CD14-positive monocyte (primary cell): ENCODE results near the gene BORCS8. TPM values are rescaled to one million over a fixed set of nuclear protein-coding genes. Genes with fewer than 3 reads are reported as not detected.

Experiments
- DNase-seq, 3 donors: peaks; one replicate each; pipeline ENCODE4 v3.0.0-alpha.2; 2011 to 2022
- H2AFZ ChIP-seq: 2 replicates; pipeline ENCODE4 v1.6.0; 2012; ENCODE audit warnings: mild to moderate bottlenecking, low read depth, low read length, inconsistent platforms; ENCODE audit not compliant: insufficient read depth, poor library complexity, severe bottlenecking
- H3K27ac ChIP-seq, 2 donors: 1 replicate in 1 of 2; 2 replicates in 1 of 2; pipeline ENCODE4 v1.5.1; 2012 to 2013; ENCODE audit warnings: low read length in 2 of 2, control low read depth in 1 of 2, inconsistent platforms in 1 of 2, low read depth in 1 of 2, mild to moderate bottlenecking in 1 of 2
- H3K27me3 ChIP-seq, 2 donors: one replicate each; pipeline versions ENCODE4 v1.6.0 to v1.6.1; 2011 to 2013; ENCODE audit warnings: low read length in 2 of 2; ENCODE audit not compliant: control insufficient read depth in 2 of 2, insufficient read depth in 2 of 2
- H3K36me3 ChIP-seq, 2 donors: replicated peaks in 1 of 2; 1 replicate in 1 of 2; 2 replicates in 1 of 2; pipeline versions ENCODE4 v1.5.1 to v1.6.1; 2012 to 2013; ENCODE audit warnings: low read length in 2 of 2, control low read depth in 1 of 2, inconsistent platforms in 1 of 2, mild to moderate bottlenecking in 1 of 2; ENCODE audit not compliant: insufficient read depth in 2 of 2, control insufficient read depth in 1 of 2
- H3K4me1 ChIP-seq, 2 donors: 1 replicate in 1 of 2; 2 replicates in 1 of 2; pipeline versions ENCODE4 v1.5.1 to v1.6.1; 2012 to 2013; ENCODE audit warnings: low read length in 2 of 2, control low read depth in 1 of 2, inconsistent platforms in 1 of 2, mild to moderate bottlenecking in 1 of 2, moderate library complexity in 1 of 2; ENCODE audit not compliant: insufficient read depth in 2 of 2, control insufficient read depth in 1 of 2
- H3K4me2 ChIP-seq: replicated peaks from 2 replicates; pipeline ENCODE3; 2012; ENCODE audit warnings: low read length, moderate library complexity, mild to moderate bottlenecking; ENCODE audit not compliant: poor library complexity, severe bottlenecking; ENCODE audit errors: extremely low read depth
- H3K4me3 ChIP-seq, 3 experiments: fragments of 200-600 bp in 1 of 3; sonication (generic) in 1 of 3; replicated peaks in 1 of 3; 1 replicate in 2 of 3; 2 replicates in 1 of 3; pipeline ENCODE4 v1.5.1; 2011 to 2013; ENCODE audit warnings: low read length in 3 of 3, mild to moderate bottlenecking in 3 of 3, control low read depth in 2 of 3, low read depth in 2 of 3, inconsistent platforms in 1 of 3, moderate library complexity in 1 of 3
- H3K79me2 ChIP-seq: 2 replicates; pipeline ENCODE4 v1.6.0; 2012; ENCODE audit warnings: mild to moderate bottlenecking, control low read depth, inconsistent platforms, low read length, moderate library complexity; ENCODE audit not compliant: insufficient read depth
- H3K9ac ChIP-seq: 2 replicates; pipeline ENCODE4 v1.6.0; 2017; ENCODE audit warnings: low read length, mild to moderate bottlenecking; ENCODE audit not compliant: insufficient read depth, poor library complexity, severe bottlenecking
- H3K9me3 ChIP-seq, 2 donors: replicated peaks in 1 of 2; 1 replicate in 1 of 2; 2 replicates in 1 of 2; pipeline versions ENCODE4 v1.5.1 to v1.6.1; 2012 to 2013; ENCODE audit warnings: low read length in 2 of 2, control low read depth in 1 of 2; ENCODE audit not compliant: control insufficient read depth in 1 of 2, insufficient read depth in 1 of 2
- H4K20me1 ChIP-seq: 2 replicates; pipeline ENCODE4 v1.6.0; 2012; ENCODE audit warnings: mild to moderate bottlenecking, low read length, control low read depth, moderate library complexity; ENCODE audit not compliant: insufficient read depth
- H3K27ac Mint-ChIP-seq, 7 donors: one replicate each; pipeline ENCODE4 v1.8.0; 2020; ENCODE audit warnings: mild to moderate bottlenecking in 7 of 7, mixed read lengths in 7 of 7, moderate library complexity in 6 of 7, inconsistent platforms in 2 of 7
- H3K27me3 Mint-ChIP-seq, 3 donors: one replicate each; pipeline ENCODE4 v1.8.0; 2021 to 2022; ENCODE audit warnings: low read depth in 3 of 3, mild to moderate bottlenecking in 3 of 3, mixed read lengths in 3 of 3, moderate library complexity in 3 of 3, inconsistent platforms in 1 of 3
- H3K36me3 Mint-ChIP-seq, 2 donors: one replicate each; pipeline ENCODE4 v1.8.0; 2020; ENCODE audit warnings: mixed read lengths in 2 of 2, inconsistent platforms in 1 of 2, mild to moderate bottlenecking in 1 of 2
- H3K4me1 Mint-ChIP-seq: one replicate; pipeline ENCODE4 v1.8.0; 2020; ENCODE audit warnings: mild to moderate bottlenecking, mixed read lengths
- H3K4me3 Mint-ChIP-seq, 2 donors: one replicate each; pipeline ENCODE4 v1.8.0; 2020; ENCODE audit warnings: mild to moderate bottlenecking in 2 of 2, mixed read lengths in 2 of 2, moderate library complexity in 1 of 2
- H3K9me3 Mint-ChIP-seq, 7 donors: one replicate each; pipeline ENCODE4 v1.8.0; 2020 to 2022; ENCODE audit warnings: mixed read lengths in 7 of 7, mild to moderate bottlenecking in 6 of 7, moderate library complexity in 6 of 7, inconsistent platforms in 2 of 7
- WGBS: methylation state at CpG from one replicate; pipeline ENCODE4 v1.1.5; 2013; ENCODE audit warnings: missing lambda C conversion rate; ENCODE audit not compliant: insufficient coverage; 5-methylcytosine and 5-hydroxymethylcytosine counted together
- intact Hi-C, 2 donors: fragments of 100-400 bp; cut with micrococcal nuclease; formaldehyde crosslinking; loops; one replicate each; pipeline versions ENCODE4 v1.15.0 to v1.15.1; 2023
- polyA plus RNA-seq, 3 donors: library from polyadenylated mRNA; depleted of rRNA in 1 of 3; unstranded in 2 of 3; stranded (reverse) in 1 of 3; fragments of 300-500 nt in 2 of 3; fragments of >200 nt in 1 of 3; fragmentation: Illumina TruSeq in 2 of 3; gene quantifications; 1 replicate in 2 of 3; 2 replicates in 1 of 3; pipeline ENCODE4 v1.2.3, GENCODE V29; 2012 to 2021
- TF ChIP-seq, protein P1 (sequence below): fragments of 200-600 bp; IDR thresholded peaks from one replicate; pipeline ENCODE4 v1.8.0; 2022; ENCODE audit warnings: antibody characterized with exemption, mild to moderate bottlenecking

BORCS8 gene
- polyA plus RNA-seq, 3 donors = 31.6 to 44.1 (median 36.5) TPM

DNA sequence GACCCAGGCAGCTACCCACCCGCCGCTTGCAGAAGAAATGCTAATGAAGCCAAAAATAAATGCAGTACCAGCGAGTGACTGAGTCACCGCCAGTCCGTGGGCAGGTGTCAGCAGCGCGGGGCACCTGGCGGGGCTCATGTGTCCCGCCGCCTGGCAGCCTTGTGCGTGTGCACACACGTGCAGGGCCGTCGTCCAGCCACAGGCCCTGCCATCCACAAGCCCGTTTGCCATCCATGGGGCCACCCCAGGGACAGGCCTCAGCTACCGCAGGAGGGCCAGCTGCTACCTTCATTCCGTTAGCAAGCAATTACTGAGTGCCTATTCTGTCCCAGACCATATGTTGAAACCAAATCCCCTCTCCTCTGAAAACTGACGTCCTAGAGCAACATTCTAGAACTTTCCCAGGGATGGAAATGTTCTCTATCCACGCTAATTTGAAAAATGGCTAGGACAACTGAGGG is 40.3 kb upstream of the BORCS8 start:
- 88% methylated on average over 18 of the region's 19 CpGs for WGBS

DNA sequence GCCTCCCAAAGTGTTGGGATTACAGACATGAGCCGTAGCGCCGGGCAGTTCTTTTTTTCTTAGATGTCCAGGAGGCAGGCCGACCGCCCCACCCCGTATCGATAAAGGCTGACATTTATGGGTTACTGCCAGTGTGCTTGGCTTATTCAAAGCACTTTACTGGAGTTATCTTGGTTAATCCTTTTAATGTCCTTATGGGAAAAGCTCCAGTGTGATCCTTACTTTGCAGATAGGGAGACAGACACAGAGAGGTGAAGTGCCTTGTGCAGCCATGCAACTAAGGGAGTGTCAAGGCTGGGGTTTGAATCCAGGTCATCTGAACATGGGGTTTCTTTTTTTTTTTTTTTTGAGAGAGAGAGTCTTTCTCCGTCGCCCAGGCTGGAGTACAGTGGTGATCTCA is 39.0 kb upstream of the BORCS8 start:
- intact Hi-C loops = no loop called here
- H2AFZ ChIP-seq = no peak overlapping the region
- H3K9me3 ChIP-seq = peaks cover 18 to 29% of the 10 kb centered on the region in 2 donors
- Mint-ChIP-seq H3K4me1 (no peaks in the 10 kb centered on the region), H3K27ac (no peak overlapping the region), H3K27me3 (peaks cover 8 to 22% (median 8%) of the 10 kb centered on the region in 3 donors), H3K36me3 (no peaks in the 10 kb centered on the region), H3K4me3 (no peak overlapping the region), H3K9me3 (peaks cover 15 to 33% (median 28%) of the 10 kb centered on the region in 7 donors)
- no peaks in the 10 kb centered on the region for H3K79me2 ChIP-seq
- H3K4me1 ChIP-seq = no peaks in the 10 kb centered on the region
- no peak overlapping the region for H3K4me2 ChIP-seq
- H3K27me3 ChIP-seq = no peaks in the 10 kb centered on the region
- no peaks in the 10 kb centered on the region for H3K36me3 ChIP-seq
- H3K4me3 ChIP-seq = no peak overlapping the region
- 94% methylated on average over 7 of the region's 9 CpGs for WGBS
- TF ChIP-seq, protein P1, sequence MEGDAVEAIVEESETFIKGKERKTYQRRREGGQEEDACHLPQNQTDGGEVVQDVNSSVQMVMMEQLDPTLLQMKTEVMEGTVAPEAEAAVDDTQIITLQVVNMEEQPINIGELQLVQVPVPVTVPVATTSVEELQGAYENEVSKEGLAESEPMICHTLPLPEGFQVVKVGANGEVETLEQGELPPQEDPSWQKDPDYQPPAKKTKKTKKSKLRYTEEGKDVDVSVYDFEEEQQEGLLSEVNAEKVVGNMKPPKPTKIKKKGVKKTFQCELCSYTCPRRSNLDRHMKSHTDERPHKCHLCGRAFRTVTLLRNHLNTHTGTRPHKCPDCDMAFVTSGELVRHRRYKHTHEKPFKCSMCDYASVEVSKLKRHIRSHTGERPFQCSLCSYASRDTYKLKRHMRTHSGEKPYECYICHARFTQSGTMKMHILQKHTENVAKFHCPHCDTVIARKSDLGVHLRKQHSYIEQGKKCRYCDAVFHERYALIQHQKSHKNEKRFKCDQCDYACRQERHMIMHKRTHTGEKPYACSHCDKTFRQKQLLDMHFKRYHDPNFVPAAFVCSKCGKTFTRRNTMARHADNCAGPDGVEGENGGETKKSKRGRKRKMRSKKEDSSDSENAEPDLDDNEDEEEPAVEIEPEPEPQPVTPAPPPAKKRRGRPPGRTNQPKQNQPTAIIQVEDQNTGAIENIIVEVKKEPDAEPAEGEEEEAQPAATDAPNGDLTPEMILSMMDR = no peak
- no peak for DNase-seq
- H3K9ac ChIP-seq = no peak overlapping the region
- H4K20me1 ChIP-seq = no peaks in the 10 kb centered on the region
- no peak overlapping the region for H3K27ac ChIP-seq

More for the DNA sequence above, 40.3 kb upstream of the BORCS8 start:
- no peaks in the 10 kb centered on the region for H3K36me3 Mint-ChIP-seq
- H3K27ac Mint-ChIP-seq = no peak overlapping the region
- no peak overlapping the region for H3K4me3 Mint-ChIP-seq
- no peaks in the 10 kb centered on the region for H3K4me1 Mint-ChIP-seq
- DNase-seq = no peak
- no peaks in the 10 kb centered on the region for H3K36me3 ChIP-seq
- peaks cover 7 to 16% (median 8%) of the 10 kb centered on the region in 3 donors for H3K27me3 Mint-ChIP-seq
- H3K4me1 ChIP-seq = no peaks in the 10 kb centered on the region
- H3K9me3 ChIP-seq = peaks cover 21 to 29% of the 10 kb centered on the region in 2 donors
- H3K9me3 Mint-ChIP-seq = peaks cover 20 to 37% (median 31%) of the 10 kb centered on the region in 7 donors
- TF ChIP-seq, protein P1 = no peak
- H3K27me3 ChIP-seq = no peaks in the 10 kb centered on the region
- H3K79me2 ChIP-seq = no peaks in the 10 kb centered on the region
- H4K20me1 ChIP-seq = no peaks in the 10 kb centered on the region
- H3K4me2 ChIP-seq = no peak overlapping the region
- intact Hi-C loops = no loop called here
- no peak overlapping the region for H2AFZ ChIP-seq
- no peak overlapping the region for H3K27ac ChIP-seq
- H3K9ac ChIP-seq = no peak overlapping the region
- no peak overlapping the region for H3K4me3 ChIP-seq
